AG09319 (cell line): Measurements from ENCODE around the gene RBM47.
"Not testable (repeated sequence)": the region's sequence is repeated elsewhere in the genome, so short reads cannot be mapped to it uniquely, and the experiment has no call there.

ENCODE experiments used
- DNase-seq: peaks from one replicate; pipeline ENCODE4 v3.0.0-alpha.2; 2010; ENCODE audit warnings: low read depth; ENCODE audit errors: extremely low read depth
- CTCF ChIP-seq: IDR thresholded peaks from 2 replicates; pipeline ENCODE4 v1.5.1; 2011; ENCODE audit warnings: low read depth, mild to moderate bottlenecking, inconsistent platforms, low read length, moderate library complexity

RBM47 gene

DNA sequence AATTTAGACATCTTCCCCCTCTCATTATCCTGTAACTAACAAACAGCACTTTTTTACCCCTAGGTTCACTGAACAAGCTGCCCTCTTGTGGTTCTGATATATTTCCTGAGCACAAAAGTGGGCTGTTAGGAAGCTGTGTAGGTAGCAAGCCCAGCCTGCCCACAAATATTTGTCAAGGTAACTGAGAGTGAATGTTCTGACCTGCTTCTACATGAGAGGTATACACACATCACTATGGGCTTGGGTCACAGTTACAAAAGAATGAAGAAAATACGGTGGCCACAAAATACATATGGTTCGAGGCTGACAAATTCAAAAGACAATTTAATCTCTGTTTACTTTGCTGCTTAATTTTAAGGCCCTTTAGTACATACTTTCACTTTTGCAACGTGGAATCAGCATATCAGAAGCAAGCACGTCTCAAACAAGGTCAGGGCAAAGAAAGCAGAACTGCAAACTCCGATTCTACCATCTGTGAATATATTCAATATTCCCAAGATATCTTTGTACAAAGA, 78.7 kb downstream of the RBM47 start:
- peak; percentile 19 for DNase-seq

DNA sequence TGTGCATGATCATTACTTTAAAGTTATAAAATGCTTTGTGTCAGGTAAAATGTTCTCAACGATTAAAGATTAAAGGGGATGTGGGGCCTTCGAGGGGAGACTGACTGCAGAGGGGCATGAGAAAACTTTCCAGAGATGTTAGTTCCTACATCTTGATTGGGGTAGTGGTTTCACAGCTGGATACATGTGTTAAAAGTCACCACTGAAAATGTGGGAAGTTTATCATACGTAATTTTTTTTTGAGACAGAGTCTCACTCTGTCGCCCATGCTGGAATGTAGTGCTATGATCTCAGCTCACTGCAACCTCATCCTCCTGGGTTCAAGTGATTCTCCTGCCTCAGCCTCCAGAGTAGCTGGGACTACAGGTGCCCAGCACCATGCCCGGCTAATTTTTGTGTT, 79.5 kb downstream of the RBM47 start:
- no peak for TF ChIP-seq CTCF
- DNase-seq = no peak

More for the DNA sequence above, 78.7 kb downstream of the RBM47 start:
- peak; percentile 48 for TF ChIP-seq CTCF

- no peak for DNase-seq
- TF ChIP-seq CTCF = no peak
These were observed 81.4 kb downstream of the RBM47 start for GRCh38 chr4:40548256-40548655.

DNA sequence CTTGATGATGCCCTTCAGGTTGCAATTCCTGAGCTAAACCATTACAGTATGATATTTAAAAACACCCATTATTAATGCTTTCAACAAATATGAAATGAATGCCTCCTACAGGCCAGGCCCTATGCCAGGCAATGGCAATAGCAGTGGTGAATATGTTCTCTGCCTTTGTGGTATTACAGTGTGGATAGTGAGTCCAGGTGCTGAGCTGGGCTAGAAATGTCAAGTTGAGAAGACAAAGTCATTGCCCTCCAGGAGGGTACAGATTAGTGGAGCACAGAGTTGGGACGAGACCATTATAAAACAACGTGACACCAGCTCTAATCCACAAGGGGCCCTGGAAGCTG, 81.9 kb downstream of the RBM47 start:
- TF ChIP-seq CTCF = no peak
- no peak for DNase-seq

- TF ChIP-seq CTCF = no peak
- DNase-seq = no peak
These were observed 82.5 kb downstream of the RBM47 start for GRCh38 chr4:40546969-40547788.

- no peak for TF ChIP-seq CTCF
- no peak for DNase-seq
These were observed 83.2 kb downstream of the RBM47 start for GRCh38 chr4:40546506-40546905.

DNA sequence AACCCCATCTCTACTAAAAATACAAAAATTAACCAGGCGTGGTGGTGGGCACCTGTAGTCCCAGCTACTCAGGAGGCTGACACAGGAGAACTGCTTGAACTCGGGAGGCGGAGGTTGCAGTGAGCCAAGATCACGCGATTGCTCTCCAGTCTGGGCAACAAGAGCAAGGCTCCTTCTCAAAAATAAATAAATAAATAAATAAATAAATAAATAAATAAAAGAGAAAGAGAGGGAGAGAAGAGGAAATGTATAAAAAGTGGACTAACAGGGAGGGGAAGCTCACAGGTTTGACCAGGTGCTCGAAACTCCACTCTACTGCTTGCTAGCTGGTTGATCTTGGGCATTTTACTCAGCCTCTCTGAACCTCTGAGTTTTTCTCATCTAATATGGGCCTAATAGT, 84.2 kb downstream of the RBM47 start:
- not testable (repeated sequence) for DNase-seq

DNA sequence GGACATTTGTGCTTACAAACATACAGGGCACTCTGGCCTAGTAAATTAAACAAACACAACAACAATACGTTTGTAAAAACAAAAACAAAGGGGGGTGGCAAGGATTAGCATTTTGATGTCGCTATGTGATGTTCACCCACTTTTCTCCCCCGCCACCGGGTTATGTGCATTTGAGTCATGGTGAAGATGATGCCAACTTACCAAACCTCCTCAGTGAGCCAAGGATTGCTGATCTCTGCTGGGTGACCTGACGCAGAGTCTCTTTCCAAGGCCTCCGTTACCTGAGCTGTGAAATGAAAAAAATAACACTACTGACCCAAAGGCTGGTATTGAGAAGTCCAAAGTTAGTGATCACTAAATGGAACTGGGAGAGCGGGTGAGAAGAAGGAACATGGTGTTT, 85.4 kb downstream of the RBM47 start:
- TF ChIP-seq CTCF = no peak
- no peak for DNase-seq
